Body of pancreas (tissue), 4 donors: ENCODE results near the gene DGKD.

Source experiments
- CTCF ChIP-seq, 7 experiments: fragments of 450-650 bp in 4 of 7; fragments of 200-600 bp in 3 of 7; sonication (generic) in 3 of 7; IDR thresholded peaks; one replicate each; pipeline ENCODE4 v1.5.1; 2016 to 2019; ENCODE audit warnings: antibody characterized with exemption in 7 of 7
- POLR2A ChIP-seq, 3 donors: fragments of 450-650 bp; IDR thresholded peaks; one replicate each; pipeline ENCODE4 v1.6.1; 2016; ENCODE audit warnings: antibody characterized with exemption in 3 of 3, mild to moderate bottlenecking in 2 of 3

GRCh38 chr2:233353101-233353768 lies 1.1 kb upstream of the DGKD start:
- TF ChIP-seq CTCF (IDR thresholded peaks at IDR 0.05): no peak
- no peak for TF ChIP-seq POLR2A (IDR thresholded peaks at IDR 0.05)
